ENCODE measurements around the gene LRRC8E. TPM values are rescaled to one million over a fixed set of nuclear protein-coding genes. Genes with fewer than 3 reads are reported as not detected.

The LRRC8E gene
- polyA plus RNA-seq, 6 donors from 2014 or later, result not detected

GRCh38 chr19:7874076-7874896 is 14.0 kb upstream of the LRRC8E start, which contains the start of gene PRR36:
PRR36 (minus strand) TSS chr19:7874390; CDS start chr19:7873689, 701 bp downstream.
- Mint-ChIP-seq H3K4me3 (peak within 1 kb of the TSS; percentile 43 to 91 (median 66)), H3K27me3 (peaks cover 21 to 59% (median 51%) of the 10 kb centered on the region in 3 donors), H3K9me3 (peaks cover 0 to 10% (median 6%) of the 10 kb centered on the region in 7 donors), H3K36me3 (peaks cover 0 to 13% of the 10 kb centered on the region in 2 donors), H3K4me1 (peaks cover 22 to 33% (median 25%) of the 10 kb centered on the region in 3 donors), H3K27ac (peak within 1 kb of the TSS in 1 of 6 donors; percentile 49)
- DNase-seq (no peak), ATAC-seq (ENCODE audit: low read depth in 2 of 2) (no peak)

- DNase-seq, result no peak
- Mint-ChIP-seq H3K9me3 (peaks cover 0 to 10% (median 6%) of the 10 kb centered on the region in 7 donors), H3K36me3 (peaks cover 0 to 13% of the 10 kb centered on the region in 2 donors), H3K27me3 (peaks cover 21 to 63% (median 50%) of the 10 kb centered on the region in 3 donors), H3K27ac (no peak overlapping the region), H3K4me1 (peaks cover 20 to 33% (median 25%) of the 10 kb centered on the region in 3 donors), H3K4me3 (peak overlapping the region in 5 of 8 donors; percentile 12 to 73 (median 57))
- no peak for ATAC-seq (ENCODE audit: low read depth in 2 of 2)
Observed at GRCh38 chr19:7874897-7875273, 13.4 kb upstream of the LRRC8E start.

DNA sequence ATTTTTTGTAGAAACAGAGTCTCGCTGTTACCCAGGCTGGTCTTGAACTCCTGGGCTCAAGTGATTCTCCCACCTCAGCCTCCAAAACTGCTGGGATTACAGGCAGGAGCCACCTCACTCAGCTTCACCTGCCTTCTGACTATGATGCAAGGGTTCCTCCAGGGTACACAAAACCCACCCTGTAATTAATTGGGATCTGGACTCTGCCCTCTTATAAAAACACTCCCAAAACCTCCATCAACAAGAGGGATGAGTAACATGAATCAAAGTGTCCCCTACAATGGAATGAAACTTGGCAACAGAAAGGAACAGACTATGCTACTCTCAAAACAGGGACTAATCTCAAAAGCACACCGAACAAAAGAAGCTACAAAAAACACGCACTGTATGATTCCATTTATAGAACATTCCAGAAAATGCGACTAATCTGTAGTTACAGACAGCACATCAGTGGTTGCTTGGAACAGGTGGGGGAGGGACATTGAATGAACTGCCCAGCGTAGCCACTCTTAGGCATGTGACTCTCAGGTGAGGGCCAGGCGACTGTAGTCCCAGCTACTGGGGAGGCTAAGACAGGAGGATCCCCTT is 11.0 kb upstream of the LRRC8E start:
- H3K36me3 Mint-ChIP-seq, result no peaks in the 10 kb centered on the region
- H3K9me3 Mint-ChIP-seq, result peaks cover 0 to 6% (median 0%) of the 10 kb centered on the region in 7 donors
- H3K4me3 Mint-ChIP-seq, result no peak overlapping the region
- peaks cover 0 to 11% (median 10%) of the 10 kb centered on the region in 3 donors for H3K4me1 Mint-ChIP-seq
- DNase-seq (no peak), ATAC-seq (ENCODE audit: low read depth in 2 of 2) (no peak)
- H3K27ac Mint-ChIP-seq, result peak overlapping the region in 1 of 6 donors; percentile 1
- peaks cover 9 to 49% (median 26%) of the 10 kb centered on the region in 3 donors for H3K27me3 Mint-ChIP-seq

GRCh38 chr19:7879111-7879807 is 9.1 kb upstream of the LRRC8E start:
- DNase-seq, result no peak
- ATAC-seq (ENCODE audit: low read depth in 2 of 2), result no peak
- Mint-ChIP-seq H3K4me1 (peaks cover 0 to 3% (median 3%) of the 10 kb centered on the region in 3 donors), H3K27me3 (peaks cover 9 to 35% (median 14%) of the 10 kb centered on the region in 3 donors), H3K27ac (no peak overlapping the region), H3K4me3 (no peak overlapping the region), H3K9me3 (peaks cover 0 to 6% (median 0%) of the 10 kb centered on the region in 7 donors), H3K36me3 (no peaks in the 10 kb centered on the region)

GRCh38 chr19:7879836-7880235 is 8.5 kb upstream of the LRRC8E start:
- ATAC-seq (ENCODE audit: low read depth in 2 of 2) (no peak), DNase-seq (no peak)
- Mint-ChIP-seq H3K4me1 (peaks cover 0 to 4% (median 0%) of the 10 kb centered on the region in 3 donors), H3K27ac (peak overlapping the region in 1 of 6 donors; percentile 24), H3K4me3 (no peak overlapping the region), H3K36me3 (no peaks in the 10 kb centered on the region), H3K27me3 (peaks cover 9 to 30% (median 14%) of the 10 kb centered on the region in 3 donors), H3K9me3 (peaks cover 0 to 6% (median 0%) of the 10 kb centered on the region in 7 donors)

GRCh38 chr19:7881910-7882309 is 6.4 kb upstream of the LRRC8E start:
- H3K9me3 Mint-ChIP-seq, result peaks cover 0 to 6% (median 0%) of the 10 kb centered on the region in 7 donors
- DNase-seq (no peak), ATAC-seq (ENCODE audit: low read depth in 2 of 2) (no peak)
- peaks cover 0 to 24% (median 6%) of the 10 kb centered on the region in 3 donors for H3K27me3 Mint-ChIP-seq
- H3K27ac Mint-ChIP-seq, result no peak overlapping the region
- no peaks in the 10 kb centered on the region for H3K36me3 Mint-ChIP-seq
- no peak overlapping the region for H3K4me3 Mint-ChIP-seq
- peaks cover 0 to 4% (median 0%) of the 10 kb centered on the region in 3 donors for H3K4me1 Mint-ChIP-seq

- ATAC-seq (ENCODE audit: low read depth in 2 of 2), result no peak
- H3K4me3 Mint-ChIP-seq, result no peak overlapping the region
- H3K36me3 Mint-ChIP-seq, result no peaks in the 10 kb centered on the region
- H3K27ac Mint-ChIP-seq, result no peak overlapping the region
- peaks cover 0 to 4% (median 0%) of the 10 kb centered on the region in 3 donors for H3K4me1 Mint-ChIP-seq
- peaks cover 0 to 27% (median 0%) of the 10 kb centered on the region in 3 donors for H3K27me3 Mint-ChIP-seq
- no peak for DNase-seq
- peaks cover 0 to 6% (median 0%) of the 10 kb centered on the region in 7 donors for H3K9me3 Mint-ChIP-seq
Observed at GRCh38 chr19:7883105-7883504, 5.2 kb upstream of the LRRC8E start.

GRCh38 chr19:7883796-7884570 is 4.3 kb upstream of the LRRC8E start:
- Mint-ChIP-seq H3K36me3 (no peaks in the 10 kb centered on the region), H3K4me3 (no peak overlapping the region), H3K9me3 (peaks cover 0 to 6% (median 0%) of the 10 kb centered on the region in 7 donors), H3K27me3 (peaks cover 3 to 31% (median 4%) of the 10 kb centered on the region in 3 donors), H3K27ac (no peak overlapping the region), H3K4me1 (peaks cover 0 to 4% (median 0%) of the 10 kb centered on the region in 3 donors)
- DNase-seq (no peak), ATAC-seq (ENCODE audit: low read depth in 2 of 2) (no peak)

- H3K9me3 Mint-ChIP-seq, result peaks cover 0 to 6% (median 0%) of the 10 kb centered on the region in 7 donors
- no peak for ATAC-seq (ENCODE audit: low read depth in 2 of 2)
- H3K27me3 Mint-ChIP-seq, result peaks cover 5 to 31% (median 10%) of the 10 kb centered on the region in 3 donors
- peak overlapping the region in 2 of 6 donors; percentile 62 to 63 for H3K27ac Mint-ChIP-seq
- no peak overlapping the region for H3K4me3 Mint-ChIP-seq
- no peak for DNase-seq
- no peaks in the 10 kb centered on the region for H3K36me3 Mint-ChIP-seq
- H3K4me1 Mint-ChIP-seq, result peaks cover 0 to 4% (median 0%) of the 10 kb centered on the region in 3 donors
Observed at GRCh38 chr19:7885818-7886217, 2.5 kb upstream of the LRRC8E start.

DNA sequence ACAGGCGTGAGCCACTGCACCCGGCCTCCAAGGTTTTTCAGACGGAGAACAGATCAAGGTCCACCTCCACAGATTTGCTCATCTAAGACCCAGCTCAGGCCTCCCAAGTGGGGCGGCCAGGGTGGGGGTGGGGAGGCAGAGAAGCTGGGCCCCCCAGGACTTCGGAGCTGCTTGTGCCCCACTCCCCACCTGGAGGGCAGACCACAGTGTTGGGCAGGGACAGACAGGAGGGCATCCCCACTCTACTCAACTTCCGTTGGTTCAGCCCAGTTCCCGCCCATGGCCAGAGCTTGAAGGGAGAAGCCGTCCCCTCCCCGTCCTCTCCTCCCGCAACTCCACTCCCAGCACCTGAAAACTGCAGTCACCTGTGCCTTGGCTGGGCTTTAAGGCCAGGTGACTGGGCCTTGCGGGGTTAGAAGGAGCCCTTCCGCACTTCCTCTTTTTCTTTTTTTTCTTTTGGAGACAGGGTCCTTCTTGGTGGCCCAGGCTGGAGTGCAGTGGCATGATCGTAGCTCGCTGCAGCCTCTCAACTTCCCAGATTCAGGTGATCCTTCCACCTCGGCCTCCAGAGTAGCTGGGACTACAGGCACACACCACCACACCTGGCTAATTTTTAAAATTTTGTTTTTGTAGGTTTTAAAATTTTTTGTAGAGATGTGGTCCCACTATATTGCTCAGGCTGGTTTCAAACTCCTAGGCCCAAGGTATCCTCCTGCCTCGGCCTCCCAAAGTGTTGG is 734 bp upstream of the LRRC8E start:
- Mint-ChIP-seq H3K4me1 (peaks cover 0 to 4% (median 0%) of the 10 kb centered on the region in 3 donors), H3K36me3 (no peaks in the 10 kb centered on the region), H3K4me3 (no peak overlapping the region), H3K27me3 (peaks cover 13 to 39% (median 14%) of the 10 kb centered on the region in 3 donors), H3K27ac (peak overlapping the region in 1 of 6 donors; percentile 72), H3K9me3 (no peaks in the 10 kb centered on the region)
- no peak for DNase-seq
- no peak for ATAC-seq (ENCODE audit: low read depth in 2 of 2)

DNA sequence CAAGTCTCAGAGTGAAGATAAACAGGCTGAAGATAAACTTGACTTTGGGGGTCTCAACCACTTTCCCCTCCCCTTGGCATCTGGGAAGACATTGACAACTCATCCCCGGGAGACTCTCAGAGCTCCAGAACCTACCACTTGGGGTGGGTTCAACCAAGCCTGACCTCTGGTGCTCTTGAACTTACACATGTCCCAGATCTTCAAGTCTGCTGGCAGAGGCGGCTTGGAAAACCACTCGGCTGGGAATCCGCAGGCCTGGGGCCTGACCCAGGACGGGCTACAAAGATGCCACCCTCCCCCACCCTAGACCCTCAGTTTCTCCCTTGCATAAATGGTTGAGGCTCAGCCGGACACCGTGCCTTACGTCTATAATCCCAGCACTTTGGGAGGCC is 512 bp downstream of the LRRC8E start:
- Mint-ChIP-seq H3K27me3 (peaks cover 14 to 39% (median 14%) of the 10 kb centered on the region in 3 donors), H3K4me3 (peak overlapping the region in 1 of 8 donors; percentile 61), H3K27ac (no peak overlapping the region), H3K9me3 (no peaks in the 10 kb centered on the region), H3K4me1 (peaks cover 0 to 4% (median 0%) of the 10 kb centered on the region in 3 donors), H3K36me3 (no peaks in the 10 kb centered on the region)
- DNase-seq, result no peak
- ATAC-seq (ENCODE audit: low read depth in 2 of 2), result no peak
